ENCODE results near the gene BCO2.

BCO2 gene

DNA sequence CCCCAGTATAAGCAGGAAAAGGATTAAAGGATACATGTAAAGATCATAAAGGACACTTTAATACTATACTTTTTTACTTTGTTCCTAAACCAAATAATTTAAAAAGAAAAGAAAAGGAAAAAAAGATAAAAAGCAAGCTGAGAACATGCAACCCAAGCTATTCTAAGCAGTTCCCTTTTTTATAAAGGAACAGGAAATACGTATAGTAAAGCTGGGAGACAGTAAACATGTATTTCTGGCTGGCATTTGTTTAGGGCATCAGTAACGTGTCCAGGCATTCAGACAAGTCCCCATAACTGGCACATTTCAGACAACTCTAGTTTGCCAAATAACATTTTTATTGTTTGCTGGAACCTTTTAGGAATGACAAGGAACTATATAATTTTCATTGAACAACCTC lies 24.9 kb downstream of the BCO2 start:
- no peak overlapping the region for H3K4me3 ChIP-seq (replicated peaks; ENCODE audit: low read depth, low read length)
- DNase-seq (ENCODE audit: extremely low read depth, low read depth): no peak
- TF ChIP-seq, protein P1, sequence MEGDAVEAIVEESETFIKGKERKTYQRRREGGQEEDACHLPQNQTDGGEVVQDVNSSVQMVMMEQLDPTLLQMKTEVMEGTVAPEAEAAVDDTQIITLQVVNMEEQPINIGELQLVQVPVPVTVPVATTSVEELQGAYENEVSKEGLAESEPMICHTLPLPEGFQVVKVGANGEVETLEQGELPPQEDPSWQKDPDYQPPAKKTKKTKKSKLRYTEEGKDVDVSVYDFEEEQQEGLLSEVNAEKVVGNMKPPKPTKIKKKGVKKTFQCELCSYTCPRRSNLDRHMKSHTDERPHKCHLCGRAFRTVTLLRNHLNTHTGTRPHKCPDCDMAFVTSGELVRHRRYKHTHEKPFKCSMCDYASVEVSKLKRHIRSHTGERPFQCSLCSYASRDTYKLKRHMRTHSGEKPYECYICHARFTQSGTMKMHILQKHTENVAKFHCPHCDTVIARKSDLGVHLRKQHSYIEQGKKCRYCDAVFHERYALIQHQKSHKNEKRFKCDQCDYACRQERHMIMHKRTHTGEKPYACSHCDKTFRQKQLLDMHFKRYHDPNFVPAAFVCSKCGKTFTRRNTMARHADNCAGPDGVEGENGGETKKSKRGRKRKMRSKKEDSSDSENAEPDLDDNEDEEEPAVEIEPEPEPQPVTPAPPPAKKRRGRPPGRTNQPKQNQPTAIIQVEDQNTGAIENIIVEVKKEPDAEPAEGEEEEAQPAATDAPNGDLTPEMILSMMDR (IDR thresholded peaks at IDR 0.05; ENCODE audit: low read depth, low read length, missing control alignments): no peak

DNA sequence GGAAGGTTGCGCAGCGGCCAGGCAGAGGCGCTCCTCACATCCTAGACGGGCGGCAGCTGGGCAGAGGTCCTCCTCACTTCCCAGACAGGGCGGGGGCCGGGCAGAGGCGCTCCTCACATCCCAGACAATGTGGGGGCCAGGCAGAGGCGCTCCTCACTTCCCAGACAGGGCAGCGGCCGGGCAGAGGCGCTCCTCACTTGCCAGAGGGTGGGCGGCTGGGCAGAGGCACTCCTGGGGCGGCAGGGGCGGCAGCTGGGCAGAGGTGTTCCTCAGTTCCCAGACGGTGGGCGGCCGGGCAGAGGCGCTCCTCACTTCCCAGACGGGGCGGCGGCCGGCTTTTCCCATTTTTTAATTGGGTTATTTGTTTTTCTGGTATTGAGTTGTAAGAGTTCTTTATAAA lies 30.8 kb downstream of the BCO2 start:
- no peak for DNase-seq (ENCODE audit: extremely low read depth, low read depth)
- TF ChIP-seq, protein P1 (IDR thresholded peaks at IDR 0.05; ENCODE audit: low read depth, low read length, missing control alignments): no peak
- H3K4me3 ChIP-seq (replicated peaks; ENCODE audit: low read depth, low read length): no peak overlapping the region

DNA sequence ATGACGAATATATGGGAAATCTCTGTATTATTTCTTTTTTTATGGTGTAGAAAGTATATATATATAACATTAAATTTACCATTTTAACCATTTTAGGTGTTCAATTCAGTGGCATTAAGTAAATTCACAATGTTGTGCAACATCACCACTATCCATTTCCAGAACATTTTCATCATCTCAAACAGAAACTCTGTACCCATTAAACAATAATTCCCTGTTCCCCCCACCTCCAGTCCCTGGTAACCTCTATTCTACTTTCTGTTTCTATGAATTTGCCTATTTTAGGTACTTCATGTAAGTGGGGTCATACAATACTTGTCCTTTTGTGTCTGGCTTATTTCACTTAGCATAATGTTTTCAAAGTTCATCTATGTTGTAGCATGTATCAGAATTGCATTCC lies 35.6 kb downstream of the BCO2 start:
- TF ChIP-seq, protein P1 (IDR thresholded peaks at IDR 0.05; ENCODE audit: low read depth, low read length, missing control alignments): no peak
- H3K4me3 ChIP-seq (replicated peaks; ENCODE audit: low read depth, low read length): no peak overlapping the region
- DNase-seq (ENCODE audit: extremely low read depth, low read depth): no peak

DNA sequence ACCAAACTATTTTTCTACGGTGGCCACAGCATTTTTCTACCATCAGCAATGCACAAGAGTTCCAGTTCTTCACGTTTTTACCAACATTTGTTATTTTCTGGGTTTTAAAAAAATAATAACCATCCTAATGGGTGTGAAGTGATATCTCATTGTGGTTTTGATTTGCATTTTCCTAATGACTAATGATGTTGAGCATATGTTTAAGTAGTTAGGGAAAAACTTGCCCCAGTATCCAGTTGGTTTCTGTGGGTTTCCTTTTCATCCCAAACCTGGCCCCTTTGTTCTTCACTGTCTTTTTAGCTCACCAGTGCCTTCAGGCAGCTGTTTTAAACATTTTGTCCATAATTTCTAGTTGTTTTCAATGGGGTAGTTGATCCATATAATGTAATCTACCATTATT lies 36.2 kb downstream of the BCO2 start:
- DNase-seq (ENCODE audit: extremely low read depth, low read depth): no peak
- TF ChIP-seq, protein P1 (IDR thresholded peaks at IDR 0.05; ENCODE audit: low read depth, low read length, missing control alignments): no peak

DNA sequence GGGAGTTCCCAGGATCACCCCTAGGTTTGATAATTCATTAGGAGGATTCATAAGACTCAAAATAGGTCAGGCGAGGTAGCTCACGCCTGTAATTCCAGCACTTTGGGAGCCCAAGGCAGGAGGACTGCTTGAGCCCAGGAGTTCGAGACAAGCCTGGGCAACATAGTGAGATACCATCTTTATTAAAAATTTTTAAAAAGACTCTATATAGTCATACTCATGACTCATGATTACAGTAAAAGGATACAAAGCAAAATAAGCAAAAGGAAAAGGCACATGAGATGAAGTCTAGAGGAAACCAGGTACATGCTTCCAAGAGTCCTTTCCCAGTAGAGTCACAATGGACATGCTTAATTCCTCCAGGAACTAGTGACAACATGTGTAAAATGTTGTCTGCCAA lies 37.0 kb downstream of the BCO2 start:
- no peak for DNase-seq (ENCODE audit: extremely low read depth, low read depth)
- TF ChIP-seq, protein P1 (IDR thresholded peaks at IDR 0.05; ENCODE audit: low read depth, low read length, missing control alignments): no peak
- H3K4me3 ChIP-seq (replicated peaks; ENCODE audit: low read depth, low read length): no peak overlapping the region

More for the DNA sequence above, 36.2 kb downstream of the BCO2 start:
- H3K4me3 ChIP-seq (replicated peaks; ENCODE audit: low read depth, low read length): no peak overlapping the region

DNA sequence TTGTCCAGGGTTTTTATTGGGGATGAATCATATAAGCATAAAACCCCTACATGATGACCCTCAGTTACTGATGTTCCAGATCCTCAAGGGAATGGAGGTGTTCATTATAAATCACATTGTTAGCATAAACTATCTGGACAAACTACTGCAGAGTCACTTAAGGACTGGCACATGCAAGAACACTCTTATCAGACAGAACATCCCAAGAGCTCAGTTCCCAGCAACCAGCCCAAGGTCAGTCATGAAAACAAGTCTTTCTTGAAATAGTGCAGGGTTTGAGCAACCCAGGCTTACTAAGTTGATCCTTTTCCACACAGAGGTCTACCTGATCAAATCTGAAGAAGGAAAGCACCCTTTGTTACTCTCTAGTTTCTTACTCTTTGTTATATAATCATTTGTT lies 37.4 kb downstream of the BCO2 start:
- TF ChIP-seq, protein P1 (IDR thresholded peaks at IDR 0.05; ENCODE audit: low read depth, low read length, missing control alignments): no peak
- DNase-seq (ENCODE audit: extremely low read depth, low read depth): no peak
- no peak overlapping the region for H3K4me3 ChIP-seq (replicated peaks; ENCODE audit: low read depth, low read length)

DNA sequence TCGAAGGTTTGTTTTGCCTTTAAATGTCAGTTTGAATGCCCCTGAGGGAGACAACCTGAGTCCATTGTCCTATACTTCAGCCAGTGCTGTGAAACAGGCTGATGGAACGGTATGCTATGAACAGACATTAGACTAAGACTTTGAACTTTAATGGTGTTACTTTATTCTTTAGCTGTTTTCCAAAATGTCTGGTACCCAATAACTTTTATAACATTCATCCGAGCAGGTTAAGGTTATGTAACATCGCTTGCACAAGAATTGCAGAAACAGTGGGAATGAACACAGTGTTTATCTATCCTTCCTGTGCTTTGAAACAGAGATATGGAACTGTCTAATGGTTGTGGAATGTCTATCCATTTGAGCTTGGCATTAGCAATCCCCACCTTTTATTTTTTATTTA lies 38.4 kb downstream of the BCO2 start:
- TF ChIP-seq, protein P1 (IDR thresholded peaks at IDR 0.05; ENCODE audit: low read depth, low read length, missing control alignments): no peak
- DNase-seq (ENCODE audit: extremely low read depth, low read depth): no peak
- H3K4me3 ChIP-seq (replicated peaks; ENCODE audit: low read depth, low read length): no peak overlapping the region

All from HFF-Myc (cell line).